Keratinocyte (primary cell): ENCODE results near the gene KCNMA1. TPM values are rescaled to one million over a fixed set of nuclear protein-coding genes. Genes with fewer than 3 reads are reported as not detected.
"Not testable (repeated sequence)": the region's sequence is repeated elsewhere in the genome, so short reads cannot be mapped to it uniquely, and the experiment has no call there.

Experiments used
- DNase-seq: peaks from one replicate; pipeline ENCODE4 v3.0.0-alpha.2; 2011; ENCODE audit warnings: low read depth, missing footprints, low spot score
- FAIRE-seq: peaks from 2 replicates; lab custom pipeline; 2011; peaks lifted over from hg19 to GRCh38; lab: Jason Lieb, UNC
- H2AFZ ChIP-seq: 2 replicates; pipeline ENCODE4 v1.6.0; 2012; ENCODE audit warnings: low read length, control low read depth, inconsistent platforms; ENCODE audit not compliant: control insufficient read depth
- H3K27ac ChIP-seq: 2 replicates; pipeline ENCODE4 v1.5.1; 2011; ENCODE audit warnings: low read length; ENCODE audit not compliant: control insufficient read depth, insufficient read depth
- H3K27me3 ChIP-seq: 3 replicates; pipeline ENCODE4 v1.6.0; 2011; ENCODE audit warnings: low read length; ENCODE audit not compliant: control insufficient read depth, insufficient read depth; ENCODE audit errors: extremely low read depth
- H3K36me3 ChIP-seq, 2 experiments: 2 replicates in 1 of 2; 3 replicates in 1 of 2; pipeline ENCODE4 v1.5.1; 2011; ENCODE audit warnings: low read length in 2 of 2, mild to moderate bottlenecking in 1 of 2; ENCODE audit not compliant: control insufficient read depth in 2 of 2, insufficient read depth in 2 of 2; ENCODE audit errors: extremely low read depth in 1 of 2
- H3K4me1 ChIP-seq: 3 replicates; pipeline ENCODE4 v1.5.1; 2011; ENCODE audit warnings: low read length; ENCODE audit not compliant: control insufficient read depth, insufficient read depth; ENCODE audit errors: extremely low read depth
- H3K4me2 ChIP-seq: 3 replicates; pipeline ENCODE4 v1.6.0; 2011; ENCODE audit warnings: low read depth, low read length; ENCODE audit not compliant: control insufficient read depth, insufficient read depth; ENCODE audit errors: extremely low read depth
- H3K4me3 ChIP-seq, 3 experiments: fragments of 200-600 bp in 1 of 3; sonication (generic) in 1 of 3; 2 replicates in 2 of 3; 3 replicates in 1 of 3; pipeline ENCODE4 v1.5.1; 2011 to 2016; ENCODE audit warnings: low read length in 3 of 3, mild to moderate bottlenecking in 3 of 3, control low read depth in 2 of 3, inconsistent platforms in 1 of 3, low read depth in 1 of 3, mixed read lengths in 1 of 3, mixed run types in 1 of 3, moderate library complexity in 1 of 3; ENCODE audit not compliant: control insufficient read depth in 2 of 3, insufficient read depth in 2 of 3; ENCODE audit errors: extremely low read depth in 1 of 3
- H3K79me2 ChIP-seq: 2 replicates; pipeline ENCODE4 v1.6.0; 2012; ENCODE audit warnings: low read length; ENCODE audit not compliant: control insufficient read depth, insufficient read depth
- H3K9ac ChIP-seq: 3 replicates; pipeline ENCODE4 v1.6.0; 2011; ENCODE audit warnings: low read length; ENCODE audit not compliant: control insufficient read depth, insufficient read depth; ENCODE audit errors: extremely low read depth
- H3K9me1 ChIP-seq: 3 replicates; pipeline ENCODE4 v1.6.0; 2011; ENCODE audit warnings: low read length; ENCODE audit not compliant: control insufficient read depth, insufficient read depth; ENCODE audit errors: extremely low read depth
- H3K9me3 ChIP-seq: 2 replicates; pipeline ENCODE4 v1.5.1; 2012; ENCODE audit warnings: low read depth, low read length; ENCODE audit not compliant: control insufficient read depth
- H4K20me1 ChIP-seq: 3 replicates; pipeline ENCODE4 v1.6.0; 2011; ENCODE audit warnings: low read length; ENCODE audit not compliant: control insufficient read depth, insufficient read depth; ENCODE audit errors: extremely low read depth
- CTCF ChIP-seq, 3 experiments: IDR thresholded peaks in 1 of 3; conservative IDR thresholded peaks in 1 of 3; optimal IDR thresholded peaks in 1 of 3; 2 replicates in 2 of 3; 3 replicates in 1 of 3; pipeline versions ENCODE3 to v1.5.1; 2011; ENCODE audit warnings: low read length in 3 of 3, mild to moderate bottlenecking in 3 of 3, moderate library complexity in 2 of 3, control low read depth in 1 of 3, inconsistent platforms in 1 of 3; ENCODE audit not compliant: insufficient read depth in 2 of 3; ENCODE audit errors: extremely low read depth in 1 of 3
- EZH2 ChIP-seq: IDR thresholded peaks from one replicate; pipeline ENCODE4 v1.6.1; 2012; ENCODE audit warnings: inconsistent platforms, mild to moderate bottlenecking, low read length, moderate library complexity
- dilution Hi-C: fragments of 300-500 bp; cut with MboI; formaldehyde crosslinking; loops from one replicate; pipeline ENCODE4 v1.7.0; 2020; ENCODE audit warnings: low sequenced_read_pairs; ENCODE audit not compliant: extremely low pct_ligation_motif_present
- polyA plus RNA-seq, 5 experiments: library from polyadenylated mRNA; depleted of rRNA in 3 of 5; stranded (reverse) in 3 of 5; stranded (forward) in 1 of 5; unstranded in 1 of 5; fragments of >200 nt; gene quantifications; 1 replicate in 1 of 5; 2 replicates in 3 of 5; 3 replicates in 1 of 5; pipeline versions ENCODE4 v1.2.1 to v1.2.3, GENCODE V29; 2011 to 2012; ENCODE audit warnings: missing spikeins in 2 of 5, low read depth in 1 of 5, low replicate concordance in 1 of 5

KCNMA1 gene
- polyA plus RNA-seq, 1 donor (not counting 4 experiments of a cell fraction or from before 2014, with no cell fraction given): 6.3 TPM

DNA sequence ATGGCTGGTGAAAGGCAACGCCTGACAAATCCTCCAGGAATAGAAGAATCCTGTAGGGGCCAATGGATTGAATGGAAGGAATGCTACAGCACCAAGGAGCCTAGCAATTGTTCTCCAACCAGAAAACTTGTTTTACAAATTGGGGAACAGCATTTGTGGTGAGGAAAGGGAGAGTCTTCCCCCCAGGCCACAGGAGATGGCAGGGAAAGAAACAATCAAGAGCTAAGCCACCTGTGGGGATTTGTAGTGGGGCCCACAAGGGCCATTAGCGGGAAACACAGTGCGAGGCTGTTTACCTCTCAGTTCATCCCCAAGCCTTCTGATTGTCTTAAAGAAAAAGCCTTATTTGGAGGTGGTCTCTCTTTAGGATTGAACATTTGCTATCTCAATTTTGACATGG lies 48.5 kb upstream of the KCNMA1 start:
- FAIRE-seq (no peak), DNase-seq (no peak)
- Histone ChIP-seq H3K36me3 (no peaks in the 10 kb centered on the region), H3K9me1 (no peaks in the 10 kb centered on the region), H4K20me1 (no peaks in the 10 kb centered on the region), H3K27me3 (peaks cover 11% of the 10 kb centered on the region), H2AFZ (no peak overlapping the region), H3K4me2 (no peak overlapping the region), H3K4me1 (no peaks in the 10 kb centered on the region), H3K9me3 (no peaks in the 10 kb centered on the region), H3K4me3 (no peak overlapping the region), H3K27ac (no peak overlapping the region), H3K9ac (no peak overlapping the region), H3K79me2 (no peaks in the 10 kb centered on the region)
- no peak for TF ChIP-seq EZH2
- no peak for TF ChIP-seq CTCF (optimal IDR thresholded peaks at IDR 0.05 in 1 of 3, IDR thresholded peaks at IDR 0.05 in 1 of 3, conservative IDR thresholded peaks at IDR 0.05 in 1 of 3; ENCODE audit: extremely low read depth in 1 of 3, insufficient read depth in 2 of 3, low read length in 3 of 3)
- dilution Hi-C loops: no loop called here

DNA sequence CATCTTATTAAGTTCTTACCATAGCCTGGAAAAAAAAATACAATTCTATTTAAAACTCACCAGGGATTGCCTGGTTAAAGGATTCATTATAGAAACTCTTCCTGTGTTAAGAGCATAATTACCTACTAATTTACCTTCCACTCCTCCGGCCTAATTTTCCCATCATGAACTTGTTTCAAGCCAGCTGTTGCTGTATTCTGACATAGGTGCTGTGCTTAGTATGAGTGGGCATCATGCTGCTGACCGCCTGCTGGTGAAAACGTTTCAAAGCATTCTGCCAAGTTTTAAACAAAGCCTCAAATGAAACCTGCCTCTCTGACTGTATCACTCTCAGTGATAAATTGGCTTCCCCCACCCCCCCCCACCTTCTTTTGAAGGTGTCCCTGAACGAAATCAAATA lies 47.8 kb upstream of the KCNMA1 start:
- TF ChIP-seq CTCF (optimal IDR thresholded peaks at IDR 0.05 in 1 of 3, IDR thresholded peaks at IDR 0.05 in 1 of 3, conservative IDR thresholded peaks at IDR 0.05 in 1 of 3; ENCODE audit: extremely low read depth in 1 of 3, insufficient read depth in 2 of 3, low read length in 3 of 3): no peak
- TF ChIP-seq EZH2: no peak
- Histone ChIP-seq H3K79me2 (no peaks in the 10 kb centered on the region), H3K9me3 (no peaks in the 10 kb centered on the region), H3K4me2 (no peak overlapping the region), H3K27me3 (peaks cover 15% of the 10 kb centered on the region), H4K20me1 (no peaks in the 10 kb centered on the region), H3K9ac (no peak overlapping the region), H3K9me1 (no peaks in the 10 kb centered on the region), H2AFZ (no peak overlapping the region), H3K4me1 (no peaks in the 10 kb centered on the region), H3K36me3 (no peaks in the 10 kb centered on the region), H3K27ac (no peak overlapping the region), H3K4me3 (no peak overlapping the region)
- dilution Hi-C loops: no loop called here
- no peak for FAIRE-seq
- no peak for DNase-seq

GRCh38 chr10:77683088-77683432 lies 45.5 kb upstream of the KCNMA1 start:
- DNase-seq, H4K20me1 ChIP-seq, H3K9me1 ChIP-seq, H3K9me3 ChIP-seq, H2AFZ ChIP-seq, H3K4me1 ChIP-seq, H3K4me2 ChIP-seq, H3K4me3 ChIP-seq, H3K9ac ChIP-seq, H3K79me2 ChIP-seq, FAIRE-seq, dilution Hi-C loops, H3K27ac ChIP-seq, H3K36me3 ChIP-seq: not testable (repeated sequence)
- H3K27me3 ChIP-seq: peaks cover 15% of the 10 kb centered on the region
